NCI-H345 treated with DMSO at 0.1 percent for 48 hours (cell line): Measurements from ENCODE around the gene ARMC9.
"Not testable (repeated sequence)": the region's sequence is repeated elsewhere in the genome, so short reads cannot be mapped to it uniquely, and the experiment has no call there.

Experiments
- DNase-seq: peaks from one replicate; lab custom pipeline; 2025; ENCODE audit not compliant: unreplicated experiment; lab: John Stamatoyannopoulos, UW

ARMC9 gene

DNA sequence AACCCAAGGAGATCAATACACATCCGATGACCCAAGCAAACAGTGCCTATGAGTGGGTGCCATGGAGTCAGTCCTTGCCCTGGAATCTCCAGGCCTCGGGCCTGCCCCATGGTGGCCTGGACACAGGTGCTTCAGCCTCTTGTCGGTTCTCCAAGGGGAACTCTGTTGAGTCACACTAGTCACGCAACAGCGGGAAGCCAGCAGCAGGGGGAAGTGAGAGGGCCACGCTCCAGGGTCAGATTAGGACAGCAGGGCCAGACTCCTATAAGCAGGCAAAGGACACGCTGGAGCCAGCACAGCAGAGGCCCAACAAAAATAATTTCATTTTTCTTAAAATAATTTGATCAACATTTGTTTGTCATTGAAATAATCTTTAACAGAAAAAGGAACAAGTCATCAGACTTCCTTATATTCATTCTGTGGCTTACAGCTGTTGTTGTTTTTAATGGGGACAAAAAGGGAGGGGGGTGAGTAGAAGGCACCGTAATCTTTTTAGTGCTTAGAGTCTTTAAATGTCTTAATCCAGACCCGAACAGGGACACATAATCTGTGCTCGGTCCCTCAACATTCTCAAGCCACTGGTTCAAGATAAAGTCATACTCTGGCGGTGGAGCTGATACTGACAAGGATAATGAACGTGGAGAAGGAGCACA lies 16.4 kb upstream of the ARMC9 start:
- no peak for DNase-seq

- DNase-seq = no peak
These were observed 15.9 kb upstream of the ARMC9 start for GRCh38 chr2:231182513-231182899.

DNA sequence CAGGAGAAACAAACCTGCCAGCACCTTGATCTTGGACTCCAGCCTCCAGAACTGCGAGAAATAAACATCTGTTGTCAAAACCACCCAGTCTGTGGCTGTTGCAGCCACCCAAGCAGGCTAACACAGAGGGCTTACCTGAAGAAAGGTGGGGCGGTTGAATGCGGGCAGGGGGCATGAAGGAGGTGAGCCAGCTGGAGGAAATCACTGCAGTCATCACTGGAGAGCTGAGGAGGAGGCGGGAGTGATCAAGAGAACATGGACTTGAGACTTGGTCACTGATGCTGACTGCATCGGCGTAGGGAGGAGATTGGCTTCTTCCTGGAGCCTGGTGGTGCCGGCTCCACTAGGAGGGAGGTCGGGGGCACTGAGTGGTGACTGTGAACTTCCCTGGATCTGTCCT lies 14.6 kb upstream of the ARMC9 start:
- no peak for DNase-seq

- DNase-seq = no peak
These were observed 14.1 kb upstream of the ARMC9 start for GRCh38 chr2:231184319-231184718.

DNA sequence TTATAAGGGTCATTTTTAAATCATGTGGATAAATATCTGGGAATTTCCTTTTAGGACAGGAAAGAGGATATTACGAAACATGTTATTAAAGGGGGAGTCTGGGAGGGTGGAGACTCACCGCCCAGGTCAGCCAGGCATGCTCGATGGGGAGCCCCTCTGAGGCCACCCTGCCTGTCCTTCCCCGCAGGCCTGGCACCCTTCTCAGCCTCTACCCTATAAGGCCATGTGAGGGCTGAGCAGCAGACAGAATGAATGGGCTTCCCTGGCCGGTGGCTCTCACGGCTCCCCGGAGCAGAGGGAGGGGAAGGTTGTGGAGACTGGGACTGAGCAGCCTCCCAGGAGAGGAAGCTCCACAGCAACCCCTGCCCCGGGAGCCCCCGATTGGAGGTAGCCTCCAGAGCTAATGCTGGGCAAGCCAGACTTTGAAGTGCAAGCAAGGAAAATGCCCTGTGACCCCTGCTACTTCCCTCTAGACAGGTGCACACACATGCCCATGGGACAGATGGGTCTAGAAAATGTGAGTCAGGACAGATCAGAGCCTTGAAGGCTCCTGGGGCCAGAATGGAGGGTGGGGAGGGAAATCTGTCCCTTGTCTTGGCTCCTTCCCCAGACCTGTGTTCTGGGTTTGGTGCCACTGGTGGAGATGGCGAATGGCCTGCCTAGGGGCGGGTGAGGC lies 13.2 kb upstream of the ARMC9 start:
- no peak for DNase-seq

- DNase-seq = no peak
These were observed 12.5 kb upstream of the ARMC9 start for GRCh38 chr2:231185886-231186285.

DNA sequence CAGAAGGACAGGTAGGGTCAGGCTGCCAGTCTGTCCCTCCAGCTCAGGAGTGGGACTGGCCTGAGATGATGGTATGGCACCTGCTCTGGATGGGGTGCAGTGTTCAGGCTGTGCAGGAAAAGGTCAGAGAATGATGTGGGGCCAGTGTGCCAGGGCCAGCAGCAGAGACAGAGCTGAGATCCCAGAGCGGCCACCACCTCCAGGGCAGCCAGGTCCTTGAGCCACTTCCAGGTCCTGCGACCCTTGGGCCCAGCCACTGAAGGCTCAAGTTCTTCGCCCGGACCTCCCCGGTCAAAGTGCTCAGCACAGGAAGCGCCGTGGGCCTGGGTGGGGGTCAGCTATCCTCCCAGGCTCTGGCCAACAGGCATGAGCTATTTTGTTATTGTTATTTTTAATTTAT lies 12.1 kb upstream of the ARMC9 start:
- DNase-seq = no peak

- no peak for DNase-seq
These were observed 10.5 kb upstream of the ARMC9 start for GRCh38 chr2:231187736-231188505.

DNA sequence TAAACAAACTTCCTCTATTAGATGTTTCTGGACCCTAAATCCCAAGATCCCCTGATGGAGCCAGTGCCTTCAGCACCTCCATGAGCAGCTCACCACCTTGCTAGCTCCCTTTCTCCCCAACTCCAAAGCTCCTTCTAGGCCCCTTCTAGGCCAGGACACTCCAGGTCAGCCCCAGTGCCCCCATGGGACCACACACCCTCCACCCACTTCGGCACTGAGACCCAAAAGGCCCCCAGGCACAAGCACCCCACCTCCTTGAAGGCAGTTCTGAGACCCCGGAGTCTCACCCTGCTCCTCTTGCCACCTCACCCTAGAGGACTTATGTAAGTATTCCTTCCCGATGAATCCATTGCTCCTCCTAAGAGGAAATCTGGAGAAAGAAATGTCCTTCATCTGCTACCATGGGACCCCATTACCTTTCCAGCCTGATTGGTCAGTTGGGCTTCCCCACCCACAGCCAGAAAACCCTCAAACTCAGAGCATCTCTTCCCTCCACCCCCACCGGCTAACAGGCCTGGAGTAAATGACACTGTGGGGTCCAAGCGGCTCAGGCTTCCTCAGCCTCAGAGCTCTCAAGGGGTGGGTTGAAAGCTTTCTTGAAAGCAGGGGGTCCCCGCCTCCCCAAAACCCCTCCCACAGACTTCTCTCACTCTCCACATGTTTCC lies 9.8 kb upstream of the ARMC9 start:
- no peak for DNase-seq

GRCh38 chr2:231189171-231189530 lies 9.3 kb upstream of the ARMC9 start:
- DNase-seq = no peak

- no peak for DNase-seq
These were observed 8.6 kb upstream of the ARMC9 start for GRCh38 chr2:231189571-231190495.

GRCh38 chr2:231190531-231191197 lies 7.8 kb upstream of the ARMC9 start:
- no peak for DNase-seq

GRCh38 chr2:231191896-231192872 lies 6.2 kb upstream of the ARMC9 start:
- DNase-seq = no peak

DNA sequence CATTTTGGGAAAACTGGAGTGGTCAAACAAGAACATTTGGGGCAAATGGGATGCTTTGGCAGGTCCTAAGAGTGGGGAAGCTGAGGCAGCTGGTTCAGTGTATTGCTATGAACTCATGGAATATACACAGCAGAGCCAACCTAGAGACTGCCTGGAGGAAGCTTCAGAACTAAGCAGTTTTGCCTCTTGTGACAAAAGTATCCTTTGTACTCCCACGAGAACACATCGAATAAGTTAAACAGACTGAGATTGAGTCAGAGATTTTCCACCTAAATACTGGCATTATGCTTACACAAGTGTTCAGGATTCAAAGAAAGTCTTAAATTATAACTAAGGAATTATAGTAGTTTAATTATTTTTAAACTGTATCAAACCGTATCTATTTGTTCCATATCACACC lies 5.2 kb upstream of the ARMC9 start:
- DNase-seq = no peak

- no peak for DNase-seq
These were observed 1.8 kb upstream of the ARMC9 start for GRCh38 chr2:231196592-231196991.

DNA sequence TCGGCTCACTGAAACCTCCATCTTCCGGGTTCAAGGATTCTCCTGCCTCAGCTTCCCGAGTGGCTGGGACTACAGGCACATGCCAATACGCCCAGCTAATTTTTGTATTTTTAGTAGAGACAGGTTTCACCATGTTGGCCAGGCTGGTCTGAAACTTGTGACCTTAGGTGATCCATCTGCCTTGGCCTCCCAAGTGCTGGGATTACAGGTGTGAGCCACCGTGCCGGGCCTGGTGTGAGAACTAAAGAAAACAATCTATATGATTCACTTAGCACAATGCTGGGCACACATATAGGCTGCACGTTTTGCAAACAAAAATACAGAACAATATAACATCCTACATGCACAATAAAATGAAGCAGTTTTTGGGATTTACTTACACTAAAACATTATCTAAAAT lies 1.2 kb upstream of the ARMC9 start:
- not testable (repeated sequence) for DNase-seq

- DNase-seq = peak; percentile 33
These were observed 633 bp upstream of the ARMC9 start for GRCh38 chr2:231197706-231198290.

DNA sequence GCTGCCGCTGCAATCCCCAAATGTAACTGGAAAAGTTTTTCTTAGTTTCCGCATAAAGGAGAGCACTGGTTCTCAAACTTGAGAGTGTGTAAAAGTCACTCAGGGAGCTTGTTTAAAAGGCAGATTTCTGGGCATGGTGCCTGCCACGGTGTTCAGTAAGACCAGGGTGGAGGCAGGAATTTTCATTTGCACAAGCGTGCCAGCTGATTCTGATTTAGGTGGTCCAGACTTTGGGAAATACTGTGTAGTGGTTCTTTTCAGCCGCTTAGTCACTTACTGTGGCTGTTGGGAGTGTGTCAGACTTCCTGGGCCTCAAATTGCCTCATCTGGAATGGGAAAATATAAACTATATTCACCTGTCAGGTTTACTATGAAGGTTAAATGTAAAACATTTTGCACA lies 788 bp downstream of the ARMC9 start:
- no peak for DNase-seq
